GM19193 (cell line): ENCODE data around the gene FAAH2.

Experiments used
- POLR2A ChIP-seq: IDR thresholded peaks from 4 replicates; pipeline ENCODE4 v1.6.1; 2011; ENCODE audit not compliant: insufficient read depth, insufficient read length; ENCODE audit errors: extremely low read depth

The FAAH2 gene

GRCh38 chrX:57286507-57287251 lies at the start of gene FAAH2:
FAAH2 (plus strand) TSS chrX:57286706; CDS start chrX:57286826, 120 bp downstream.
- no peak for TF ChIP-seq POLR2A

- TF ChIP-seq POLR2A = no peak
Measured at GRCh38 chrX:57241967-57242366, 44.5 kb upstream of the FAAH2 start.

GRCh38 chrX:57251965-57252364 lies 34.5 kb upstream of the FAAH2 start:
- TF ChIP-seq POLR2A = no peak

GRCh38 chrX:57265126-57265525 lies 21.4 kb upstream of the FAAH2 start:
- no peak for TF ChIP-seq POLR2A

- TF ChIP-seq POLR2A = no peak
Measured at GRCh38 chrX:57266275-57266674, 20.2 kb upstream of the FAAH2 start.

GRCh38 chrX:57266871-57267270 lies 19.6 kb upstream of the FAAH2 start:
- no peak for TF ChIP-seq POLR2A

GRCh38 chrX:57267308-57267707 lies 19.2 kb upstream of the FAAH2 start:
- no peak for TF ChIP-seq POLR2A

- no peak for TF ChIP-seq POLR2A
Measured at GRCh38 chrX:57270980-57271379, 15.5 kb upstream of the FAAH2 start.

GRCh38 chrX:57282568-57282967 lies 3.9 kb upstream of the FAAH2 start:
- no peak for TF ChIP-seq POLR2A

GRCh38 chrX:57285001-57285400 lies 1.5 kb upstream of the FAAH2 start:
- TF ChIP-seq POLR2A = no peak

- no peak for TF ChIP-seq POLR2A
Measured at GRCh38 chrX:57289089-57289488, 2.6 kb downstream of the FAAH2 start.

GRCh38 chrX:57294961-57295360 lies 8.5 kb downstream of the FAAH2 start:
- no peak for TF ChIP-seq POLR2A

GRCh38 chrX:57313583-57314215 lies 27.2 kb downstream of the FAAH2 start:
- TF ChIP-seq POLR2A = no peak

- no peak for TF ChIP-seq POLR2A
Measured at GRCh38 chrX:57329008-57329407, 42.5 kb downstream of the FAAH2 start.

- TF ChIP-seq POLR2A = no peak
Measured at GRCh38 chrX:57353472-57354132, 67.1 kb downstream of the FAAH2 start.

- no peak for TF ChIP-seq POLR2A
Measured at GRCh38 chrX:57364145-57364544, 77.6 kb downstream of the FAAH2 start.

GRCh38 chrX:57366430-57366829 lies 79.9 kb downstream of the FAAH2 start:
- no peak for TF ChIP-seq POLR2A

- no peak for TF ChIP-seq POLR2A
Measured at GRCh38 chrX:57367649-57368048, 81.1 kb downstream of the FAAH2 start.
